Measurements from ENCODE around the gene HOXD9. TPM values are rescaled to one million over a fixed set of nuclear protein-coding genes. Genes with fewer than 3 reads are reported as not detected.

HOXD9 gene
- polyA plus RNA-seq, 3 donors, result not detected

GRCh38 chr2:176131848-176132158 is 9.3 kb downstream of the HOXD9 start:
- H3K4me2 ChIP-seq (replicated peaks; ENCODE audit: extremely low read depth, low read length, poor library complexity, severe bottlenecking), result peak overlapping the region; percentile 65
- no CpG with 5 or more reads among the region's 4 CpGs for WGBS (ENCODE audit: insufficient coverage)
- intact Hi-C loops (cut with micrococcal nuclease), result loop anchor here in 1 of 2 donors (5.0 kb wide), 1 partner anchor 1795 kb away; no protein-coding TSS in a partner anchor
- no peaks in the 10 kb centered on the region for H3K36me3 ChIP-seq (replicated peaks in 1 of 2; ENCODE audit: control insufficient read depth in 1 of 2, insufficient read depth in 2 of 2, low read length in 2 of 2)
- H3K27ac ChIP-seq (ENCODE audit: low read depth in 1 of 2, low read length in 2 of 2), result no peak overlapping the region
- peaks cover 92% of the 10 kb centered on the region in 2 donors for H3K27me3 ChIP-seq (ENCODE audit: control insufficient read depth in 2 of 2, insufficient read depth in 2 of 2, low read length in 2 of 2)
- peaks cover 3 to 62% of the 10 kb centered on the region in 2 donors for H3K9me3 ChIP-seq (replicated peaks in 1 of 2; ENCODE audit: control insufficient read depth in 1 of 2, insufficient read depth in 1 of 2, low read length in 2 of 2)
- H3K27ac Mint-ChIP-seq, result no peak overlapping the region
- no peak overlapping the region for H2AFZ ChIP-seq (ENCODE audit: insufficient read depth, low read depth, low read length, poor library complexity, severe bottlenecking)
- no peak overlapping the region for H3K9ac ChIP-seq (ENCODE audit: insufficient read depth, low read length, poor library complexity, severe bottlenecking)
- no peaks in the 10 kb centered on the region for H3K79me2 ChIP-seq (ENCODE audit: insufficient read depth, low read length)
- peaks cover 0 to 44% (median 22%) of the 10 kb centered on the region in 7 donors for H3K9me3 Mint-ChIP-seq
- H3K4me1 ChIP-seq (ENCODE audit: control insufficient read depth in 1 of 2, insufficient read depth in 2 of 2, low read length in 2 of 2), result peaks cover 18 to 38% of the 10 kb centered on the region in 2 donors
- H3K4me1 Mint-ChIP-seq, result peaks cover 40% of the 10 kb centered on the region
- no peaks in the 10 kb centered on the region for H4K20me1 ChIP-seq (ENCODE audit: insufficient read depth, low read length)
- peaks cover 90 to 98% (median 91%) of the 10 kb centered on the region in 3 donors for H3K27me3 Mint-ChIP-seq (ENCODE audit: low read depth in 3 of 3)
- H3K36me3 Mint-ChIP-seq, result peaks cover 0 to 25% of the 10 kb centered on the region in 2 donors
- peak overlapping the region in 1 of 3 experiments; percentile 62 for H3K4me3 ChIP-seq (replicated peaks in 1 of 3; ENCODE audit: low read depth in 2 of 3, low read length in 3 of 3)
- TF ChIP-seq CTCF (IDR thresholded peaks at IDR 0.05), result no peak
- DNase-seq, result no peak
- peak overlapping the region in 1 of 2 donors; percentile 91 for H3K4me3 Mint-ChIP-seq

- H4K20me1 ChIP-seq (ENCODE audit: insufficient read depth, low read length), result no peaks in the 10 kb centered on the region
- H3K9me3 ChIP-seq (replicated peaks in 1 of 2; ENCODE audit: control insufficient read depth in 1 of 2, insufficient read depth in 1 of 2, low read length in 2 of 2), result peaks cover 3 to 65% of the 10 kb centered on the region in 2 donors
- no peaks in the 10 kb centered on the region for H3K79me2 ChIP-seq (ENCODE audit: insufficient read depth, low read length)
- peaks cover 39% of the 10 kb centered on the region for H3K4me1 Mint-ChIP-seq
- peaks cover 19 to 40% of the 10 kb centered on the region in 2 donors for H3K4me1 ChIP-seq (ENCODE audit: control insufficient read depth in 1 of 2, insufficient read depth in 2 of 2, low read length in 2 of 2)
- TF ChIP-seq CTCF (IDR thresholded peaks at IDR 0.05), result no peak
- peaks cover 90 to 98% (median 91%) of the 10 kb centered on the region in 3 donors for H3K27me3 Mint-ChIP-seq (ENCODE audit: low read depth in 3 of 3)
- 3% methylated on average over 15 of the region's 33 CpGs for WGBS (ENCODE audit: insufficient coverage)
- no peak overlapping the region for H3K27ac Mint-ChIP-seq
- peaks cover 92% of the 10 kb centered on the region in 2 donors for H3K27me3 ChIP-seq (ENCODE audit: control insufficient read depth in 2 of 2, insufficient read depth in 2 of 2, low read length in 2 of 2)
- DNase-seq, result peak; percentile 20 to 27 (median 23)
- peaks cover 0 to 45% (median 25%) of the 10 kb centered on the region in 7 donors for H3K9me3 Mint-ChIP-seq
- no peaks in the 10 kb centered on the region for H3K36me3 ChIP-seq (replicated peaks in 1 of 2; ENCODE audit: control insufficient read depth in 1 of 2, insufficient read depth in 2 of 2, low read length in 2 of 2)
- peak overlapping the region in 1 of 3 experiments; percentile 62 for H3K4me3 ChIP-seq (replicated peaks in 1 of 3; ENCODE audit: low read depth in 2 of 3, low read length in 3 of 3)
- peak overlapping the region; percentile 19 for H2AFZ ChIP-seq (ENCODE audit: insufficient read depth, low read depth, low read length, poor library complexity, severe bottlenecking)
- peak overlapping the region; percentile 65 to 91 for H3K4me3 Mint-ChIP-seq
- intact Hi-C loops (cut with micrococcal nuclease), result loop anchor here in 1 of 2 donors (5.0 kb wide), 1 partner anchor 1795 kb away; no protein-coding TSS in a partner anchor
- no peak overlapping the region for H3K9ac ChIP-seq (ENCODE audit: insufficient read depth, low read length, poor library complexity, severe bottlenecking)
- H3K4me2 ChIP-seq (replicated peaks; ENCODE audit: extremely low read depth, low read length, poor library complexity, severe bottlenecking), result peak overlapping the region; percentile 65
- peaks cover 0 to 25% of the 10 kb centered on the region in 2 donors for H3K36me3 Mint-ChIP-seq
- no peak overlapping the region for H3K27ac ChIP-seq (ENCODE audit: low read depth in 1 of 2, low read length in 2 of 2)
Observed at GRCh38 chr2:176132205-176133171, 10.0 kb downstream of the HOXD9 start.

All from CD14-positive monocyte (primary cell).